Measurements from ENCODE around the gene FRMD4B.
A peak's percentile ranks its signal among the peaks of the same experiment; 100 is the strongest.

Gene FRMD4B

GRCh38 chr3:69385723-69386555 lies at the start of gene FRMD4B:
Gene FRMD4B, minus strand, starts transcription at chr3:69386088. Its CDS starts 99 bp downstream, at chr3:69385989.
- DNase-seq = peak; percentile 3 to 9
- TF ChIP-seq POLR2A (IDR thresholded peaks at IDR 0.05; ENCODE audit: low read length) = no peak
- TF ChIP-seq GATA1 (IDR thresholded peaks at IDR 0.05; ENCODE audit: low read depth, low read length) = no peak

DNA sequence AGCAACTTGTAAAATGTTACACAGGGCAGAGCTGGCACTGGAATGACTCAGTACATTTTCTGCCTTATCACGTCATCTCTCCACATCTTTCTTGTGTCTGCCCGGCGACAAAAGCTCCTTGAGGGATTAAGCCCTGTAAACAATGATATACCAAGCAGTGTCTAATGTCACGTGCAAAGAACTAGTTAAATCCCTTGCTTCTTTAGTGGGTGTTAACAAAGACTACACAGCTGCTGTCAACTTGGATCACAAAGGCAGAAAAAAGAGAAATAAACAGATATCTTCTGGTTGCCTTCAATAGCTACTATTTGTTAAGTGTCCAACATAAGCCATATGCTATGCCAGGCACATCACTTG lies 48.1 kb upstream of the FRMD4B start:
- DNase-seq = peak; percentile 15 to 32
- no peak for TF ChIP-seq GATA1 (IDR thresholded peaks at IDR 0.05; ENCODE audit: low read depth, low read length)
- TF ChIP-seq POLR2A (IDR thresholded peaks at IDR 0.05; ENCODE audit: low read length) = no peak

DNA sequence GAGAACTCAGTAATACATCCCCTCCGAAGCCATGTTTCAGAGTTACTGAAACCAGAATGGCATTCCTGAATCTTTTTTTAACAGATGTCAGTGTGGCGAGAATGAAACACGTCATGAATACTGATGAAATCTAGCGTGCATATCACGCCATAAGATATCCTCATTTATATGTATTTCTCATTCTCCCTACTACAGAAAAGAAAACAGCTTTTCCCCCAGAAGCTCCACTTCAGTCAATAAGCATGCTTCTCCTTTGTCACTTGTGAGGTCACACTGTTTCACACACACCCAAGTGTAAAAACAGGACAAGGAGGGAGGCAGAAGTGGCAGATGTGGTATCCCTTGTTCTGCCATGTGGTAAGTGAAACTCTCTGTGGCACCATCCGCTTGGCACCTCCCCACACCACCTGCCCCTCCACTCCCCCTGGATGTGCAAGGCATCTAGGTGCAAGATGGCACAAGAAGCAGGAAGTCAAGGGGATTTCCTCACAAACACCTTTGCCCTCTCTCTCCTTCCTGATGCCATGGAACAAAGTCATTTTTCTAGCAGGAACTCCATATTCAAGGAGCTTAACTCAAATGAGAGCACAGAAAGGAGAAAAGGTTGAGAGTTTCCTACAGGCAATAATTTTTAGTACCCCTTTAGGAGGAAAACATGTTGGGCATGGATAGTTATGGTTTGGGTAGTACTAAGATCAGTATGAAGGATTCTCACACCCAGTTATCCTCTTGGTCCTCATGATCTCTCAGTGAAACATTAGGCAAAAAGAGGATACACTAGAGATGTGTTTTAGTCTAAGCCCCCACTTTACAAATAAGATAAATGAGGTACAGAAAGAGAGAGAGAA lies 47.5 kb upstream of the FRMD4B start:
- DNase-seq = no peak
- no peak for TF ChIP-seq POLR2A (IDR thresholded peaks at IDR 0.05; ENCODE audit: low read length)
- no peak for TF ChIP-seq GATA1 (IDR thresholded peaks at IDR 0.05; ENCODE audit: low read depth, low read length)

- TF ChIP-seq GATA1 (IDR thresholded peaks at IDR 0.05; ENCODE audit: low read depth, low read length) (no peak), POLR2A (IDR thresholded peaks at IDR 0.05; ENCODE audit: low read length) (no peak)
- DNase-seq = no peak
These were observed 42.9 kb upstream of the FRMD4B start for GRCh38 chr3:69428657-69429255.

DNA sequence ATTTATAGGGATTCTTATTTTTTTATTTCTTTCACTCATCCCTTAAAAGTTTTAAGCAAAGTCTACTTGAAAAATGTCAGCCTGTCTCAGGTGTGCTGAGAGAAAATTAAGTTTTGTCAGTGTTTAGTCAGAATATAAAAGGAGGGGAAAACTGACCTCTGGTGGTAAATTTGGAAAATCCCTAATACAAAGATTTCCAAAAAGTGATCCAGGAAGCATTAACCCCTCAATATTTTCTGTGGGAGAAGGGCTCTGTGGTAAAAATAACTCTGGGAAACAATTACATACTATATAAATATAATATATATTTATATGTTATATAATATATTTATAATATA lies 41.0 kb upstream of the FRMD4B start:
- TF ChIP-seq GATA1 (IDR thresholded peaks at IDR 0.05; ENCODE audit: low read depth, low read length) (no peak), POLR2A (IDR thresholded peaks at IDR 0.05; ENCODE audit: low read length) (no peak)
- DNase-seq = no peak

DNA sequence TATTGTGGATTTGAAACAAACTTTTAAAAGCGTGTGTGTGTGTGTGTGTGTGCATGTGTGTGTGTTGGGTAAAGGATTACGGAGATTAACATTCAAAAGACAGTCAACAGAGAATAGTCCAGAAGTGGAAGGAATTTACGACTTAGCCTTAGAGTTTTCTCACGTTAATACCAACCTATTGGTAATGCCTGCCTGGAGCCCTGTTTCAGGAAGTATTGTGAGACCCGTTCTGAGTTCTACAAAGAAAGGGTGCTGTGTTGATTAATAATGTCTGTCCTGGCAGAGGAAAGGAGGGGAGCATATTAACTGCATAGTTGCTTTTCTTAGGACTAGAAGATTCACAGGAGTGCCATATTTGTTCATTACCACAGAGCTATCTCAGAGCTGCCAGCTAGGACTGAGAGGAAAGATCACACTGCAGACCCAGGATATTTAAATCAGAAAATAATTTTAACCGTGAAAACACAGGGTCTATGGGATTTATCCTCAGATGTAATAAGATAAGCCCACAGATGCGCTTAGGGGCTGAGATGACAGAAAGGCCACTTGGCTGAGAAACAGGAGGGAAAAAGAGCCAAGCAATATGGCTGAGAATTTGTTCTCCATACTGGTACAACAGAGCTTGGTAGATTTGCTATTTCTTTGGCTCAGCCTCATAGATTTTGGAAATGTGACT lies 40.5 kb upstream of the FRMD4B start:
- TF ChIP-seq GATA1 (IDR thresholded peaks at IDR 0.05; ENCODE audit: low read depth, low read length) = no peak
- no peak for TF ChIP-seq POLR2A (IDR thresholded peaks at IDR 0.05; ENCODE audit: low read length)

GRCh38 chr3:69425249-69425648 lies 39.4 kb upstream of the FRMD4B start:
- TF ChIP-seq POLR2A (IDR thresholded peaks at IDR 0.05; ENCODE audit: low read length) (no peak), GATA1 (IDR thresholded peaks at IDR 0.05; ENCODE audit: low read depth, low read length) (no peak)
- peak; percentile 11 to 22 for DNase-seq

More for the DNA sequence above, 40.5 kb upstream of the FRMD4B start:
- DNase-seq = no peak

- DNase-seq = no peak
- TF ChIP-seq GATA1 (IDR thresholded peaks at IDR 0.05; ENCODE audit: low read depth, low read length) (no peak), POLR2A (IDR thresholded peaks at IDR 0.05; ENCODE audit: low read length) (no peak)
These were observed 37.7 kb upstream of the FRMD4B start for GRCh38 chr3:69423463-69424155.

- no peak for DNase-seq
- TF ChIP-seq GATA1 (IDR thresholded peaks at IDR 0.05; ENCODE audit: low read depth, low read length) = no peak
- TF ChIP-seq POLR2A (IDR thresholded peaks at IDR 0.05; ENCODE audit: low read length) = no peak
These were observed 36.9 kb upstream of the FRMD4B start for GRCh38 chr3:69422751-69423150.

- no peak for TF ChIP-seq GATA1 (IDR thresholded peaks at IDR 0.05; ENCODE audit: low read depth, low read length)
- no peak for TF ChIP-seq POLR2A (IDR thresholded peaks at IDR 0.05; ENCODE audit: low read length)
- DNase-seq = no peak
These were observed 35.1 kb upstream of the FRMD4B start for GRCh38 chr3:69420781-69421520.

- TF ChIP-seq GATA1 (IDR thresholded peaks at IDR 0.05; ENCODE audit: low read depth, low read length) = no peak
- no peak for TF ChIP-seq POLR2A (IDR thresholded peaks at IDR 0.05; ENCODE audit: low read length)
- DNase-seq = no peak
These were observed 33.4 kb upstream of the FRMD4B start for GRCh38 chr3:69419276-69419675.

- DNase-seq = no peak
These were observed 31.7 kb upstream of the FRMD4B start for GRCh38 chr3:69417541-69418078.

More at GRCh38 chr3:69417541-69418078, 31.7 kb upstream of the FRMD4B start:
- TF ChIP-seq GATA1 (IDR thresholded peaks at IDR 0.05; ENCODE audit: low read depth, low read length) = no peak
- TF ChIP-seq POLR2A (IDR thresholded peaks at IDR 0.05; ENCODE audit: low read length) = no peak

Data from erythroblast (primary cell).